OCI-LY1 (cell line): ENCODE data around the gene SLC39A10.

Experiments used
- H2AFZ ChIP-seq: fragments of 200-600 bp; sonication (generic), shearing (Covaris generic); 2 replicates; pipeline ENCODE4 v1.6.0; 2014; ENCODE audit warnings: antibody characterized with exemption, mild to moderate bottlenecking, low read length
- H3F3A ChIP-seq: fragments of 200-600 bp; sonication (generic), shearing (Covaris generic); 2 replicates; pipeline ENCODE4 v1.6.0; 2014; ENCODE audit warnings: mild to moderate bottlenecking, antibody characterized with exemption, low read length, moderate library complexity; ENCODE audit not compliant: insufficient read depth
- H3K27ac ChIP-seq: fragments of 200-600 bp; sonication (generic); 2 replicates; pipeline ENCODE4 v1.5.1; 2014; ENCODE audit warnings: low read length, mixed run types, mild to moderate bottlenecking, low read depth; ENCODE audit not compliant: poor library complexity, severe bottlenecking
- H3K27me3 ChIP-seq: fragments of 200-600 bp; sonication (generic); 2 replicates; pipeline ENCODE4 v1.6.0; 2014; ENCODE audit warnings: antibody characterized with exemption, mild to moderate bottlenecking, low read length, moderate library complexity; ENCODE audit not compliant: insufficient read depth
- H3K36me3 ChIP-seq: fragments of 200-600 bp; sonication (generic); 2 replicates; pipeline ENCODE4 v1.6.1; 2014; ENCODE audit warnings: mild to moderate bottlenecking, antibody characterized with exemption, low read length, moderate library complexity, mixed read lengths; ENCODE audit not compliant: insufficient read depth
- H3K4me1 ChIP-seq: fragments of 200-600 bp; sonication (generic); 2 replicates; pipeline ENCODE4 v1.5.1; 2014; ENCODE audit warnings: mild to moderate bottlenecking, low read length, moderate library complexity; ENCODE audit not compliant: insufficient read depth, severe bottlenecking
- H3K4me2 ChIP-seq: fragments of 200-600 bp; sonication (generic), shearing (Covaris generic); 2 replicates; pipeline ENCODE4 v1.6.1; 2014; ENCODE audit warnings: low read length
- H3K4me3 ChIP-seq: fragments of 200-600 bp; sonication (generic); 2 replicates; pipeline ENCODE4 v1.5.1; 2014; ENCODE audit warnings: low read length, low read depth, mild to moderate bottlenecking, mixed read lengths; ENCODE audit not compliant: poor library complexity, severe bottlenecking
- H3K79me2 ChIP-seq: fragments of 200-600 bp; shearing (Covaris generic); 2 replicates; pipeline ENCODE4 v1.6.1; 2016; ENCODE audit warnings: mixed run types, low read length, mixed read lengths; ENCODE audit not compliant: insufficient read depth
- H3K9ac ChIP-seq: fragments of 200-600 bp; sonication (generic), shearing (Covaris generic); 2 replicates; pipeline ENCODE4 v1.6.1; 2014; ENCODE audit warnings: mild to moderate bottlenecking, low read length, mixed read lengths
- H3K9me2 ChIP-seq: fragments of 200-600 bp; sonication (generic), shearing (Covaris generic); 2 replicates; pipeline ENCODE4 v1.6.1; 2014; ENCODE audit warnings: low read depth, mild to moderate bottlenecking, low read length, mixed read lengths
- H3K9me3 ChIP-seq: fragments of 200-600 bp; shearing (Covaris generic); 2 replicates; pipeline ENCODE4 v1.6.1; 2014; ENCODE audit warnings: low read length, mixed read lengths
- H4K20me1 ChIP-seq: fragments of 200-600 bp; sonication (generic), shearing (Covaris generic); 2 replicates; pipeline ENCODE4 v1.6.0; 2016; ENCODE audit warnings: mild to moderate bottlenecking, low read length; ENCODE audit not compliant: insufficient read depth
- EZH2 ChIP-seq: fragments of 200-600 bp; sonication (generic), shearing (Covaris generic); IDR thresholded peaks from 2 replicates; pipeline ENCODE4 v1.8.0; 2017; ENCODE audit warnings: borderline replicate concordance, mixed run types, mild to moderate bottlenecking, antibody characterized with exemption, low read length, moderate library complexity, mixed read lengths
- TF ChIP-seq, protein P1 (sequence below): fragments of 200-600 bp; sonication (generic), shearing (Covaris generic); IDR thresholded peaks from 2 replicates; pipeline ENCODE4 v1.5.1; 2017; ENCODE audit warnings: mild to moderate bottlenecking, antibody characterized with exemption, low read length, moderate library complexity, mixed read lengths

Gene SLC39A10, protein sequence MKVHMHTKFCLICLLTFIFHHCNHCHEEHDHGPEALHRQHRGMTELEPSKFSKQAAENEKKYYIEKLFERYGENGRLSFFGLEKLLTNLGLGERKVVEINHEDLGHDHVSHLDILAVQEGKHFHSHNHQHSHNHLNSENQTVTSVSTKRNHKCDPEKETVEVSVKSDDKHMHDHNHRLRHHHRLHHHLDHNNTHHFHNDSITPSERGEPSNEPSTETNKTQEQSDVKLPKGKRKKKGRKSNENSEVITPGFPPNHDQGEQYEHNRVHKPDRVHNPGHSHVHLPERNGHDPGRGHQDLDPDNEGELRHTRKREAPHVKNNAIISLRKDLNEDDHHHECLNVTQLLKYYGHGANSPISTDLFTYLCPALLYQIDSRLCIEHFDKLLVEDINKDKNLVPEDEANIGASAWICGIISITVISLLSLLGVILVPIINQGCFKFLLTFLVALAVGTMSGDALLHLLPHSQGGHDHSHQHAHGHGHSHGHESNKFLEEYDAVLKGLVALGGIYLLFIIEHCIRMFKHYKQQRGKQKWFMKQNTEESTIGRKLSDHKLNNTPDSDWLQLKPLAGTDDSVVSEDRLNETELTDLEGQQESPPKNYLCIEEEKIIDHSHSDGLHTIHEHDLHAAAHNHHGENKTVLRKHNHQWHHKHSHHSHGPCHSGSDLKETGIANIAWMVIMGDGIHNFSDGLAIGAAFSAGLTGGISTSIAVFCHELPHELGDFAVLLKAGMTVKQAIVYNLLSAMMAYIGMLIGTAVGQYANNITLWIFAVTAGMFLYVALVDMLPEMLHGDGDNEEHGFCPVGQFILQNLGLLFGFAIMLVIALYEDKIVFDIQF

DNA sequence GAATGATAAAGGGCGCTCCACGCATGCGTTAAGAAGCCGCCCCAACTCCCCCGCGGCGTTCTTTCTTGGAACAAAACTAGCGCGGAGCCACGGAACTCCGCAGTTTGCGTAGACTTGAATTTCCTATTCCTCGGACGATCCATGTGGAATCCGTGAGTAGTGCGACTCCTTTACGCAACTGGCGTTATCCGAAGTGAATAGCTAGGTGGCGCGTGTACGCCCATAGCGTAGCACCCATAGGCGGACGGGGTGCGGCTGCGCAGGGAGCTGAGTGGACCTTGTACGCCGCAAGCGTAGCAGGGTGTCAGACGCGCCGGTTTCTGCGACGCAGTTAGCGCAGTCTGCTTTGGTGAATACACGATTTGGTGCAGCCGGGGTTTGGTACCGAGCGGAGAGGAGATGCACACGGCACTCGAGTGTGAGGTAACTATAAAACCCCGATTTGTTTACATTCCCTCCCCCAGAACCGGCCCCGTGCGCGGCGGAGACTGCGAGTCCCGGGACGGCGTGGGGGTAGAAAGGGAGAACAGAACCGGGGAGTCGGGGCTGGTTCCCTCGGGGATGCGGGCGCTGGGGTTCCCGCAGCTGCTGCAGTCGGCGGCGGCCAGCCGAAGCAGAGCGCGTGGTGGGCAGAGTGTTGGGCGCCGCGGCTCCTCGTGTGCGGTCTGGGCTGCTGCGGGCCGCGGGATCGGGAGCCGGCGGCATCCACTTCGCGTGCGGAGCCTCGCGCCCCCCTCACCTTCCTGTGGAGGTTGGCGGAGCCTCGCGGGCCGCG, at the start of gene SLC39A10:
Gene SLC39A10 (plus strand): TSS at position 368 of the 775 bp plus-strand sequence. CDS start 22,817 bp downstream, outside the sequence.
- peaks cover 7% of the 10 kb centered on the region; the same call in 1 of the 2 replicates for H3F3A ChIP-seq

DNA sequence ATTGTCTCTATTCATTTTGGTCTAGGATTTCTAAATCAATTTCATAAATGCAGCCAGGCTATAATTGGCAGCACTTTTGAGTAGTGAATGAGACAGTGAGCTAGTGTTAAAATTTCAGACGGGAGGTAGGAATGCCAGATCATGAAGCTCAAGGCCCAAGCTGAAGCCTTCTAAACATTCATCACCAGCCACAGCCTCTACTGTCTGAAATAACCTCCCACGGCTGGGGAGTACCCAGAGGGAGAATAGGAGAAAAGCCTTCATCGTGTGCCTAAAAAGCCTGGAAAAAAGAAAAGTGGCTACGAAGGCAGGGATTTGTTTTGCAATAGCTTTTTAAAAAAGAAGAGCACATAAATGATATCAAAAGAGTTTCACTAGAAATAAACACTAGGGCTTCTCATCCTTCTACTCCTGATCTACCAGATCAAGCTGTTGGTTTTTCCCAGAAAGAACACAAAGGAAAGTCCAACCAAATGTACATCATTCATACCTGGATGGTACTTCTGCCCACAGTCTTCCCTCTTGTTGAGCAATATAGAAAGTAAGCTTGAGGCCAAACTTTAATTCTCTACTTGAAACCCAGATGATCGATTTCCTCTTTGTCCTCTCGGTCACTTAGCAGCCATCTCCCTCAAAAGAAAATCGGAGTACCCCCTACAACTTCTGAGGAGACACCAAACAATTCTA, 48.1 kb upstream of the SLC39A10 start:
- no peaks in the 10 kb centered on the region for H3F3A ChIP-seq
- no peaks in the 10 kb centered on the region for H3K79me2 ChIP-seq
- no peaks in the 10 kb centered on the region for H3K9me2 ChIP-seq
- TF ChIP-seq EZH2: no peak
- TF ChIP-seq, protein P1, sequence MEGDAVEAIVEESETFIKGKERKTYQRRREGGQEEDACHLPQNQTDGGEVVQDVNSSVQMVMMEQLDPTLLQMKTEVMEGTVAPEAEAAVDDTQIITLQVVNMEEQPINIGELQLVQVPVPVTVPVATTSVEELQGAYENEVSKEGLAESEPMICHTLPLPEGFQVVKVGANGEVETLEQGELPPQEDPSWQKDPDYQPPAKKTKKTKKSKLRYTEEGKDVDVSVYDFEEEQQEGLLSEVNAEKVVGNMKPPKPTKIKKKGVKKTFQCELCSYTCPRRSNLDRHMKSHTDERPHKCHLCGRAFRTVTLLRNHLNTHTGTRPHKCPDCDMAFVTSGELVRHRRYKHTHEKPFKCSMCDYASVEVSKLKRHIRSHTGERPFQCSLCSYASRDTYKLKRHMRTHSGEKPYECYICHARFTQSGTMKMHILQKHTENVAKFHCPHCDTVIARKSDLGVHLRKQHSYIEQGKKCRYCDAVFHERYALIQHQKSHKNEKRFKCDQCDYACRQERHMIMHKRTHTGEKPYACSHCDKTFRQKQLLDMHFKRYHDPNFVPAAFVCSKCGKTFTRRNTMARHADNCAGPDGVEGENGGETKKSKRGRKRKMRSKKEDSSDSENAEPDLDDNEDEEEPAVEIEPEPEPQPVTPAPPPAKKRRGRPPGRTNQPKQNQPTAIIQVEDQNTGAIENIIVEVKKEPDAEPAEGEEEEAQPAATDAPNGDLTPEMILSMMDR: no peak
- no peak overlapping the region for H3K9ac ChIP-seq
- H3K4me2 ChIP-seq: no peak overlapping the region
- H3K27ac ChIP-seq: no peak overlapping the region
- H3K4me1 ChIP-seq: no peaks in the 10 kb centered on the region
- H3K27me3 ChIP-seq: no peaks in the 10 kb centered on the region
- no peaks in the 10 kb centered on the region for H3K9me3 ChIP-seq
- H2AFZ ChIP-seq: no peak overlapping the region
- H3K36me3 ChIP-seq: no peaks in the 10 kb centered on the region
- H4K20me1 ChIP-seq: no peaks in the 10 kb centered on the region
- no peak overlapping the region for H3K4me3 ChIP-seq

More for the DNA sequence above, at the start of gene SLC39A10:
- Histone ChIP-seq H3K27ac (peak within 1 kb of the TSS; percentile 46), H3K4me2 (peak within 1 kb of the TSS; percentile 89), H3K79me2 (peaks cover 8% of the 10 kb centered on the region), H3K4me1 (peaks cover 32% of the 10 kb centered on the region), H3K4me3 (peak within 1 kb of the TSS; percentile 90), H3K9ac (peak within 1 kb of the TSS; percentile 83), H3K27me3 (no peaks in the 10 kb centered on the region), H3K9me2 (no peaks in the 10 kb centered on the region), H3K36me3 (no peaks in the 10 kb centered on the region), H3K9me3 (no peaks in the 10 kb centered on the region), H4K20me1 (no peaks in the 10 kb centered on the region), H2AFZ (peak within 1 kb of the TSS; percentile 7)
- TF ChIP-seq, protein P1: peak; percentile 14; the same call in 1 of the 2 replicates
- no peak for TF ChIP-seq EZH2

DNA sequence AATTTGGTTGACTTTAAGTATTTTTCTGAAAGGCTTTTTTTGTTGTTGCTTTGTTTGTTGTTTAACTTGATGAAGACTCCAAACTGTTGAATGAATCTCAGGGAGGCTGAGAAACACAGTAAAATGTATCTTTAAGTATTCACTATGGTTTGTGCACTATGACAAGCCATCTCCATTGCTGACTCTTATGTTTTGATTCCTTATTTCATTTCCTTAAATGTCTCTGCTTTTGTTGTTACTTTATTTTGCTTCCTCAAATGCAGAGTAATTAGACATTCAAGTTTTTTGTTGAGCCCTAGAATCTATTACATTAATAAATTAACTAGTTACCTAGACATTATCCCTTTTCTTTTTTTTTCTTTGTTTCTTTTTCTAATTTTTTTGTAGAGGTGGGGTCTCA, 46.3 kb upstream of the SLC39A10 start:
- Histone ChIP-seq H4K20me1 (no peaks in the 10 kb centered on the region), H3F3A (no peaks in the 10 kb centered on the region), H3K36me3 (no peaks in the 10 kb centered on the region), H3K27me3 (no peaks in the 10 kb centered on the region), H3K9ac (no peak overlapping the region), H3K4me1 (no peaks in the 10 kb centered on the region), H3K9me3 (no peaks in the 10 kb centered on the region), H3K4me3 (no peak overlapping the region), H2AFZ (no peak overlapping the region), H3K79me2 (no peaks in the 10 kb centered on the region), H3K9me2 (no peaks in the 10 kb centered on the region), H3K4me2 (no peak overlapping the region), H3K27ac (no peak overlapping the region)
- TF ChIP-seq, protein P1: no peak
- TF ChIP-seq EZH2: no peak
